Measurements from ENCODE around the gene PPL. TPM values are rescaled to one million over a fixed set of nuclear protein-coding genes. Genes with fewer than 3 reads are reported as not detected.
"Not testable (repeated sequence)": the region's sequence is repeated elsewhere in the genome, so short reads cannot be mapped to it uniquely, and the experiment has no call there.

PPL gene
- total RNA-seq, 1 donor: 0.86 TPM

GRCh38 chr16:4900750-4901149 is 36.2 kb downstream of the PPL start:
- TF ChIP-seq, protein P1, sequence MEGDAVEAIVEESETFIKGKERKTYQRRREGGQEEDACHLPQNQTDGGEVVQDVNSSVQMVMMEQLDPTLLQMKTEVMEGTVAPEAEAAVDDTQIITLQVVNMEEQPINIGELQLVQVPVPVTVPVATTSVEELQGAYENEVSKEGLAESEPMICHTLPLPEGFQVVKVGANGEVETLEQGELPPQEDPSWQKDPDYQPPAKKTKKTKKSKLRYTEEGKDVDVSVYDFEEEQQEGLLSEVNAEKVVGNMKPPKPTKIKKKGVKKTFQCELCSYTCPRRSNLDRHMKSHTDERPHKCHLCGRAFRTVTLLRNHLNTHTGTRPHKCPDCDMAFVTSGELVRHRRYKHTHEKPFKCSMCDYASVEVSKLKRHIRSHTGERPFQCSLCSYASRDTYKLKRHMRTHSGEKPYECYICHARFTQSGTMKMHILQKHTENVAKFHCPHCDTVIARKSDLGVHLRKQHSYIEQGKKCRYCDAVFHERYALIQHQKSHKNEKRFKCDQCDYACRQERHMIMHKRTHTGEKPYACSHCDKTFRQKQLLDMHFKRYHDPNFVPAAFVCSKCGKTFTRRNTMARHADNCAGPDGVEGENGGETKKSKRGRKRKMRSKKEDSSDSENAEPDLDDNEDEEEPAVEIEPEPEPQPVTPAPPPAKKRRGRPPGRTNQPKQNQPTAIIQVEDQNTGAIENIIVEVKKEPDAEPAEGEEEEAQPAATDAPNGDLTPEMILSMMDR (IDR thresholded peaks at IDR 0.05; ENCODE audit: insufficient read depth, low read depth, low read length): no peak
- DNase-seq (ENCODE audit: low read depth): no peak
- no peak overlapping the region for H3K4me3 ChIP-seq (ENCODE audit: low read depth, low read length)

- no peak for DNase-seq (ENCODE audit: low read depth)
- H3K4me3 ChIP-seq (ENCODE audit: low read depth, low read length): no peak overlapping the region
- TF ChIP-seq, protein P1 (IDR thresholded peaks at IDR 0.05; ENCODE audit: insufficient read depth, low read depth, low read length): no peak
These were observed 36.9 kb downstream of the PPL start for GRCh38 chr16:4900036-4900435.

DNA sequence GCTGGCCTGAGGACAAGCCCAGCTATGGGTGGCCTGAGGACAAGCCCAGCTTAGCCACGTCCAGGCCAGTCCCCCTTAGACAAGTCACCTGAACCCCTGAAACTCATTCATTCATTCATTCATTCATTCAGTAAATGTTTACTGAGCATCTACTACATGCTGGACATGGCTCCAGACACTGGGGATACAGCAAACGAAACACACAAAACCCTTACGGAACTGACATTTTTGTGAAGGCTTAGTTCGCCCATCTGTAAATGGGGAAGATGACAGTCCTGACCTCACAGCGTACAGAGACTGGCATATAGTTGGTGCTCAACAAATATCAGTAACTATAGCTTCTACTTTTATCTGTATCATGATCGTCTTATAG is 37.5 kb downstream of the PPL start:
- no peak overlapping the region for H3K4me3 ChIP-seq (ENCODE audit: low read depth, low read length)
- TF ChIP-seq, protein P1 (IDR thresholded peaks at IDR 0.05; ENCODE audit: insufficient read depth, low read depth, low read length): no peak
- DNase-seq (ENCODE audit: low read depth): no peak

- TF ChIP-seq, protein P1 (IDR thresholded peaks at IDR 0.05; ENCODE audit: insufficient read depth, low read depth, low read length): no peak
- no peak for DNase-seq (ENCODE audit: low read depth)
These were observed 38.0 kb downstream of the PPL start for GRCh38 chr16:4898811-4899473.

DNA sequence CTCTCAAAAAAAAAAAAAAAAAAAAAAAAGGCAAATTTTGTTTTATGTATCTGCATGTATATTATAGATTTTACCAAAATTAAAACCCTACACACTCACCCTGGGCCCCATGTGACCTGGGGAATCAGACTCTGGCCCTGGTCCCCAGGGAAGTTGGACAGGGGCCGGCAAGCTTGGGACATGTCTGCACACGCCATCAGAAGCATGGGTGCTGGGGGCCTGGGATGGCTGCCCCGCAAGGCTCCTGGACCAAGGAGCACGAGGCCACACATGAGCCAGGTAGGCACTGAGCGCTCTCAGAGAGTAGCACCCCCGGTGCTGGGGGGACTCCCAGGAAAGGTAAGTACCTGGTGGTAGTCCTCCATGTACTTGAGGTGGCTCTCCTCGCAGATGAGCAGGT is 39.6 kb downstream of the PPL start:
- no peak overlapping the region for H3K4me3 ChIP-seq (ENCODE audit: low read depth, low read length)
- TF ChIP-seq, protein P1 (IDR thresholded peaks at IDR 0.05; ENCODE audit: insufficient read depth, low read depth, low read length): no peak
- DNase-seq (ENCODE audit: low read depth): no peak

More at GRCh38 chr16:4898811-4899473, 38.0 kb downstream of the PPL start:
- H3K4me3 ChIP-seq (ENCODE audit: low read depth, low read length): no peak overlapping the region

GRCh38 chr16:4896761-4897160 is 40.2 kb downstream of the PPL start:
- not testable (repeated sequence) for DNase-seq (ENCODE audit: low read depth); H3K4me3 ChIP-seq (ENCODE audit: low read depth, low read length)

GRCh38 chr16:4895366-4895765 is 41.6 kb downstream of the PPL start:
- TF ChIP-seq, protein P1 (IDR thresholded peaks at IDR 0.05; ENCODE audit: insufficient read depth, low read depth, low read length): no peak

More at GRCh38 chr16:4895366-4895765, 41.6 kb downstream of the PPL start:
- DNase-seq (ENCODE audit: low read depth): no peak
- H3K4me3 ChIP-seq (ENCODE audit: low read depth, low read length): no peak overlapping the region

Data from fibroblast of villous mesenchyme (primary cell).